T1000 (cell line): Measurements from ENCODE around the gene HSPB7.
"Not testable (repeated sequence)": the region's sequence is repeated elsewhere in the genome, so short reads cannot be mapped to it uniquely, and the experiment has no call there.

ENCODE experiments used
- DNase-seq: peaks from one replicate; lab custom pipeline; 2025; ENCODE audit warnings: mixed read lengths; lab: John Stamatoyannopoulos, UW

HSPB7 gene

DNA sequence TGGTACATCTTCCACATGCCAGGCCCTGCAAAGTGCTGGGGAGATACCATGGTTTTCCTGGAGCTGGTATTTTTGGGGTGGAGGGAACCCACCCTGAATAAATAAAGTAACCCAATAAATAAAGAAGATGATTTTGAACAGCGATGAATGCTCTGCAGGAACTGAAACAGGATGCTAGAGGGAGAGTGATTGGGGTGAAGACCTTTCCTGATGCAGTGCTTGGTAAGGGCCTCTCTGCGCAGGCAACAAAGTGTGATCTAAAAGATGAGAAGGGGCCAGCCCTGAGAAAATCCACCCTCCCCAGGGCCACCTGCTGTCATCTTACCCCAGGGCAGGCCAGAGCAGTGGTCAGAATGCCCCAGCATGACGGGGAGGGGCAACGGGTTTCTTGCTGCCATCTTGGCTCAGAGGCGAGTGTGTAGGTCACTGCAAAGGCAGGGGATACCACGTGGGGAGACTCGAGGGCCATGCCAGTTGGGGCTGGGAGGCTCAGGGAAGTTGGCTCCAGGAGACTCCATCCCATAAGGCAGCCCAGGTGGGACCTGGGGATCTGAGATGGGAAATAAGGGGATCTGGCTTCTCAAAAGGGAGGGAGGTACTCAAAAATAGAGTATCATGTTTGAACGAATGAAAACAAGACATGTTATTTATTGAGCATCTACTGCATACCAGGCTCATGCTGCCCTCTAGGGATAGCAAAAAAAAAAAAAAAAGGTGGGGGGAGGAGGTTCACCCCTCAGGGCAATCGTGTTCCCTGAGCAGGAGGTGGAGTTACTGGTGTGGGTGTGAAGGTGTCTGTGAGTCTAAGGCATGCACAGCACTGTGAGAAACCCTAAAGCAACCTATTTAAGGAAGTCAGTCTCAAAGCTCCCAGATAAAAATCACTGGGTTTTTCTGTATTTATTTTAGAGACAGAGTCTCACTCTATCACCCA is 11.0 kb downstream of the HSPB7 start:
- no peak for DNase-seq

GRCh38 chr1:16006010-16006409 is 11.8 kb downstream of the HSPB7 start:
- DNase-seq = no peak

DNA sequence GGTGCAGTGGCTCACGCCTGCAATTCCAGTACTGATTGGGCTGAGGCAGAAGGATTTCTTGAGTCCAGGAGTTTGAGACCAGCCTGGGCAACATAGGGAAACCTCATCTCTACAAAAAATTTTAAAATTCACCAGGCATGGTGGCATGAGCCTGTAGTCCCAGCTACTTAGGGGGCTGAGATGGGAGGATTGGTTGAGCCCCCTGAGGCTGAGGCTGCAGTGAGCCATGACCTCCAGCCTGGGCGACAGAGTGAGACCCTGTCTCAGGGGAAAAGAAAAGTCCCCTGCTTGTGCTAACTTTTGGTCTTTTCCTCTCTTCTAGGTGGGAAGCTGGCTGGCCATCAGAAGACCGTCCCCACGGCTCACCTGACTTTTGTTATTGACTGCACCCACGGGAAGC is 12.2 kb downstream of the HSPB7 start:
- DNase-seq = no peak

DNA sequence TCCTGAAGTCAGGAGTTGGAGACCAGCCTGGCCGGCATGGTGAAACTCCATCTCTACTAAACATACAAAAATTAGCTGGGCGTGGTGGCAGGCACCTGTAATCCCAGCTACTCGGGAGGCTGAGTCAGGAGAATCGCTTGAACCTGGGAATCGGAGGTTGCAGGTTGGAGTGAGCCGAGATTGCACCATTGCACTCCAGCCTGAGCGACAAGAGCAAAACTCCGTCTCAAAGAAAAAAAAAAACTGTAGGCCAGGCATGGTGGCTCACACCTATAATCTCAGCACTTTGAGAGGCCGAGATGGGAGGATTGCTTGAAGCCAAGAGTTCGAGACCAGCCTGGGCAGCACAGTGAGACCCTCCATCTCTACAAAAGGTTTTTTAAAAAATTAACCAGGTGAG is 16.6 kb downstream of the HSPB7 start:
- not testable (repeated sequence) for DNase-seq

GRCh38 chr1:15998929-15999328 is 18.9 kb downstream of the HSPB7 start:
- DNase-seq = no peak

DNA sequence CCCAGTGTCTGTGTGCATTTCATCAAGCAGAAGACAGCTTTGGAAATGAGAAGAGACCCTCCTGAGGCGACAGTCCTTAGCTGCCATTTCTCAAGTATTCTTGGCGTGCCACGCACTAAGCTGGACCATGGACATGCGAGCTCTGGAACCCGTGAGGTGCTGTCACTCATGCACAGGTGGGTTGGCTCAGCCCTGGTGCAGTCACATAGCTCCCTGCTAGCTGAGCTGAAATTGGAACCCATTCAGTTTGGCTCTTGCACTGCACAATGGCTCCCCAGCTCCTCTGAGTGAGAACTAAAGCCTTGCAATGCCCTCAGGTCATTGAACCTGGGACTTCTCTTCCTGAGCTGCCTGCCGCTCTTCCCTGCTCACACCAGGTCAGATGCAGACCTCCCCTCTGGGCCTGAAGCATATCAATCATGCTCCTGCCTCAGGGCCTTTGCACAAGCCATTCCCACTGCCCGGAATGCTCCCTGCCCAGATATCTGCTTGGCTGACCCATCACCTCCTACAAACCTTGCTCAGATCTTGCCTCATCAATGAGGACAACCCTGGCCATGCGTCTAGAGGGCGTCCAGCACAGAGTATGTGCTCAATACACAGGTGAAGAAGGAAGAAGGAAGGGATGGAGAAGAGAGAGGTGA is 20.1 kb downstream of the HSPB7 start:
- no peak for DNase-seq

GRCh38 chr1:15997076-15997585 is 20.7 kb downstream of the HSPB7 start:
- no peak for DNase-seq

DNA sequence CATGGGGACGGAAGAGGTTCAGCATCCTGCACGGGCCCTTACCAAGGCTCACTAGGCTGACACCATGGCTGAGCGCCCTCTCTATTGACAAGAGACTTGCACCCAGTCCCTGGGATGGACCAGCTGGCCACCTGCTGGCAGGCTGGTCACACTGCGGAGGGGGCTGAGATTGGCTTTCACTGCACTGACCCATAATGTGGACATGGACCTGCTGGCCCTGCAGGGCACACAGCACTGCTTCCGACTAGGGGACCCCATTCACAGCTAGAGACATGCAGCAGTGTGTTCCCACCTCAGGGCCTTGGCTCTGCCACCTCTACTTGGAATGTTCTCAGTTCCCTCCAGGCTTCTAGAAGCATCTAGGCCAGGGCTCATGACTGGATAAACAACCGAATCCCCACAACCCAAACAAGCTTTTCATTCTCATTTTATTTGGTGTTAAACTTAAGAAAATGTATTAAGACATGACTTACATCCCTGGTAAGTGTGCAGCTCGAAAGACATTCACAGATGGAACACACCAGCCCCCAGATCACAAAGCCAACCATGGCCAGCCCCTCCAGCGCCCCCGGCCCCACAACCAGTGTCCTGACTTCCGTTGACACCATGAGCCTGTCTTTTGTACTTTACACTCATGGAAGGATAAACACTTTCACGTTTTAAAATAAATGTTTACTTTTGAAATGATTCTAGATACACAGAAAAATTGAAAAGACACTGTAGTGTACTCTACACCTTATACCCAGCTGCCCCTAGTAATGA is 23.1 kb downstream of the HSPB7 start:
- DNase-seq = peak; percentile 25

- DNase-seq = no peak
These were observed 23.8 kb downstream of the HSPB7 start for GRCh38 chr1:15994081-15994480.

DNA sequence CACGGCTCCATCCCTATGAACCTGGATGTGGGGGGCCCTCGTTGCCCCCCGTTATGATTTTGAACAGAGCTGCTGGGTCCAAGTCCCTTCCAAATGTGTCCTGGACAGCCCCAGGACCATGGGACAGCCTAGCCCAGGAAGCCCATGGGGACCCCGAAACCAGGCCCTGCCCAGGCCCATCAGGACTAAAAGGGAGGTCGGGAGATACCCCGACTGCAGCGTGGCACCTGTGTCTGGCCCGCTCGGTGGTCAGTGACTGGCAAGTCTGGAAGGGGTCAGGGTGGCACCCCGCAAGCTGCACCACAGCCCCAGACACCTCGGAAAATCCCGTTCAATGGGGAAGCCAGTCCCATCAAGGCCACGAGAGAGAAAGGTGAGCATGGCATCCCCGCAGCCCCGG is 24.2 kb downstream of the HSPB7 start:
- no peak for DNase-seq

DNA sequence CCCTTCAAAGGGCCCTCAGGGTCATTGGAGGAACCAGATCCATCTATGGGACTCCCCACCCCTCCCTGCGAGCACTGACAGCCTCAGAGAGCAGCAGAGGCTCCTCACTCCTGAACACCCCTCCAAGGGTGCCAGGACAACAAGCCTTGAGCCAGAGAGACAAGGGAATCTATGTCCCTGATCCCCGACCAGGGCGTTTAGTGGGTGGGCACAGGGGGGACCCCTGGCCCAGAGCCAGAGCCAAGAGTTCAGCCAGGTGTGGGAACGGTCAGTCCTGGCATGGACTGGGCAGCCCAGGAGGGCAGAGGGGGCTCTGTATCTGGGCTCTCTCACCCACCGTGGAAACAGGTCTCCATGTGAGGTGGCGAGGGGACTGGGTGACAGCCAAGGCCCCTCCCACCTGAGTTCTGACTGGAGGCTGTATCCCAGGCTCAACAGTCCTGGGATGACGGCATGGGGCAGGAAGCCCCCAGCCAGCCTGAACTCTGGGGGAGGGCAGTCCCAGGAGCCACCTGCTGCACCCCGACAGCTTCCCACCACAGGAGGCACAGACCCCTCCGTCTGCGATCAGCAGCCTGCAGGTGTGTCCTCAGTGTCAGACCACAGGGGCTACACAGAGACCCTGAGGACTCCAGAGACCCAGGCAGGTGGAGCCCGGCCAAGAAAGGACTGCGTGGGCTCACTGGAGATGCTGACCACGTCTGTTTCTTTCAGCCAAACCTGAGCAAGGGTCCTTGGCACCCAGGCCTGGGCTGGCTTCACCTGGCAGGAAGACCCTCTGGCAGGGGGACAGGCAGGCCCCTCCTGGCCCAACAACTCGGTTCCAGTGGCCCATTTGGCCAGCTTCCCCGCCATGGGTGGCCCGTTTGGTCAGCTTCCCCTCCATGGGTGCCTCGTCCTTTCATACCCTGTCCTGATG is 25.0 kb downstream of the HSPB7 start:
- no peak for DNase-seq

GRCh38 chr1:15992187-15992553 is 25.7 kb downstream of the HSPB7 start:
- no peak for DNase-seq

DNA sequence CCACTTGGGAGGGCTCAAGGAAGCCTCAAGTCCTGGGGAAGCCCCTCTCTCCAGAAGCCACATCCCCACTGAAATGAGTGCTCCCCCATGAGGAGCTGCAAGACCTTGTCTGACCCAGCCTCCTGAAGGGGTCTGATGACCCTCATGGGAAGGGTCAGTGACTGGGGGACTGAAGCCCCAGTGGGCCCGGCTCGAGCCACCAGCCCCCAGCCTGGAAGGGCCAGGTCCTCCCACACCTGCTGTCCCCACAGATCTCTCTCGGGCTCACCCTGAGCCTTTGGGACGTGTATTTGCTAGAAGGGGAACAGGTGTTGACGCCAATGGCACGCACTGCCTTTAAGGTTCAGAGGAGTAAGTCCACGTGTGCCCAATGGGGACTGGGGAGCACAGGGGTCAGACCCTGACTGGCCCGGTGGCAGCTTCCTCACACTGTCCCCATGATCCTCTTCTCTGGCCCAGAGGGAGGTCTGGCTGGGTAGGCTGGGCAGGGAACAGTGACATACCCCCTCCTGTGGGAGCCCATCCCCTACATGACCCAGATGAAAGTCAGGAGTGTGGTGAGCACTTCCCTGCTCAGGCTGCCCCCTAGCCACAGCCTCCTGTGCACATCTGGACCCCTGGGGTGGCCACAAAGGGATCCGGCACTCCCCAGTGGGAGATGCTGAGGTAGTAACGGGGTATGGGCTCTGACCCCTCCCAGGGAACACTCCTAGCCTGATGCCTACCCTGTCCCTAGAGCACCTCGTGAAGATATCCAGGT is 26.2 kb downstream of the HSPB7 start:
- DNase-seq = no peak

DNA sequence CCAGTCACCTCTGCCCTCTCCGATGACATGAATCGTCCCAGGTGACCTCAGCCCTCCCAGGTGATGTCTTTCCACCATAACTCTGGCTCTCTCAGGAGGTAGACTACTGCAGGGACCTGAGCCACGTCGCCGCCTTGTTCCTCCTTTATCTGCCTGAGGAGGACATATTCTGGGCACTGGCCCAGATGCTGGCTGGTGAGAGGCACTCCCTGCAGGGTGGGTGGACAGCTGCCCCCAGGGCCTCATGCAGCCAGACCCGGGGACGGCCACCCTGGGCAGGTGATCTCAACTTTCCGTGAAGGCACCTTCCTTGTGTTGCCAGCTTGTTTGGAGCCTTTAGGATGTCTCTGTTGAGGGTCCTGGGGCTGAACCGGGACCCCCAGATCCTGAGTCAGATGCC is 28.1 kb downstream of the HSPB7 start:
- DNase-seq = no peak

DNA sequence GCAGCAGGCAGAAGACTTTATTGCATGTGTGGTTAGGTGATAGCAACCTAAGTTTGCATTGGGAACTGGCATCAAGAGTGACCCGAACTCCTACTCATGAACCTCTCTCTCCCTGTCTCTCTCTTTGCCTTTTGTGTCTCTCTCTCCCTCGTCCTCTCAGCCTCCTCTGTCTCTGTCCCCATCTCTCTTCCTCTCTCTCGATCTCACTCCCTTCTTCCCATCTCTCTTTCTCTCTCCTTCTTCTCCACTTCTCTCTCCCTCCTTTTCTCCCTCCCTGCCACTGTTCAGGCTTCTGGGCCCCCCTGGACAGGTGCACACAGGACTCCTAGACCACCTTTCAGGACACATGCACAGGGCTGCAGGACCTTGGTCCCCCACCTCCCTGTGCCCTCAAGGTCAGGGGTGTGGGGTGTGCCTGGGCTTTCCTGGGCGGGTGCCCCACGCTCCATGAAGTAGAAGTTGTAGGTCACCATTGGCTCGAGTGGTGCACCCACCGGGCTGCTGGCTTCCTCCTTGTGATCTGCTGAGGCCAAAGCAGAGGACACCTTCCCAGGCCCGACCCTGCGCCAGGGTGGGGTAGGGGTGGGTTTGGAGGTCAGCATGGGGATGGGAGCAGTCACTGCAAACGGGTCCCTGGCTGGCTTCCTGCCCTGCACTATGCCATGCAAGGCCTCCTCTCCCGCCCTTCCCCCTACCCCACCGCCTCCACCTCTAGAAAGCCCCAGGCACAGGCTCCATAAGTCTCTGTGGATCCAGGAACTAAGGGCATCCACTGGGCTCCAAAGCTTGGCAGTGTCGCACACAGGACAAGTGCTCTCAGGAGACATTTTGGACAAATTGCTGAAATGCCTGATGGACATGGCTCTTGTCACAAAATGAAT is 28.7 kb downstream of the HSPB7 start:
- no peak for DNase-seq

- DNase-seq = peak; percentile 61
These were observed 32.1 kb downstream of the HSPB7 start for GRCh38 chr1:15985611-15986297.

- no peak for DNase-seq
These were observed 34.6 kb downstream of the HSPB7 start for GRCh38 chr1:15983275-15983674.

- DNase-seq = no peak
These were observed 36.2 kb downstream of the HSPB7 start for GRCh38 chr1:15981679-15982078.

DNA sequence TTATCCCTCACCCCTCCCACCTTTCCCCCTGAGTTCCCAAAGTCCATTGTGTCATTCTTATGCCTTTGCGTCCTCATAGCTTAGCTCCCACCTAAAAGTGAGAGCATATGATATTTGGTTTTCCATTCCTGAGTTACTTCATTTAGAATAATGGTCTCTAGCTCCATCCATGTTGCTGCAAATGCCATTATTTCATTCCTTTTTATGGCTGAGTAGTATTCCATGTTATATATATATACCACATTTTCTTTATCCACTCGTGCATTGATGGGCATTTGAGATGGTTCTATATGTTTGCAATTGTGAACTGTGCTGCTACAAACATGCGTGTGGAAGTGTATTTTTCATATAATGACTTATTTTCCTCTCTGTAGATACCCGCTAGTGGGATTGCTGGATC is 39.9 kb downstream of the HSPB7 start:
- not testable (repeated sequence) for DNase-seq
